Adipose tissue (tissue), 3 donors: ENCODE measurements around the gene NAALADL2. TPM values are rescaled to one million over a fixed set of nuclear protein-coding genes. Genes with fewer than 3 reads are reported as not detected.

Source experiments
- H3K27ac ChIP-seq: one replicate; pipeline ENCODE4 v1.5.1; 2013; ENCODE audit warnings: low read depth, low read length
- WGBS, 3 donors: extraction: QIAGEN DNeasy Blood & Tissue Kit; methylation state at CpG; one replicate each; pipeline ENCODE4 v1.1.7; 2013; 5-methylcytosine and 5-hydroxymethylcytosine counted together
- polyA plus RNA-seq, 3 donors: library from polyadenylated mRNA; stranded (reverse); fragments of 200-250 nt; gene quantifications; one replicate each; pipeline ENCODE4 v1.2.3, GENCODE V29; 2013
- donor health status: healthy with polysubstance abuse.
- donor health status: Bipolar disorder and iron deficiency.
- donor health status: healthy.

The NAALADL2 gene
- polyA plus RNA-seq, 3 donors = 0.67 to 2.1 (median 0.91) TPM

DNA sequence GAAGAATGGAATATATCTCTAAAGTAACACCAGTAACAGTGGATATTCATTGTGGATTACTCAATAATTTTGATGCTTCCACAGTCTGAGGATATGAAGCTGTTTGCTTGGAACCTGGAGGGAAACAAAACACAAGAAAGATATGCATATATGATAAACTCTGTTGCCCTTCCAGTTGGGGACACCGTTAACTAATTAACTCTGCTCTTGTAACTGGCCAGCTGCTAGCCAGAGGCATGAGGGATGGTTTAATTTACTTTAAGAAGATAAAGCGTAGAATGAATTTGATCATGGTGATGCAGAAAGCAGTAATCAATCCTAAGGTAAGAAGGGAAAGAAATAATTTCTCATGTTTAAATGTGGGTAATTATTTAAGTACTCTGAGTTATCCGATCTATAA lies 442.6 kb downstream of the NAALADL2 start:
- WGBS, 3 donors = 90 to 94% (median 90%) methylated on average over 3 of the region's 3 CpGs
- H3K27ac ChIP-seq = no peak overlapping the region

DNA sequence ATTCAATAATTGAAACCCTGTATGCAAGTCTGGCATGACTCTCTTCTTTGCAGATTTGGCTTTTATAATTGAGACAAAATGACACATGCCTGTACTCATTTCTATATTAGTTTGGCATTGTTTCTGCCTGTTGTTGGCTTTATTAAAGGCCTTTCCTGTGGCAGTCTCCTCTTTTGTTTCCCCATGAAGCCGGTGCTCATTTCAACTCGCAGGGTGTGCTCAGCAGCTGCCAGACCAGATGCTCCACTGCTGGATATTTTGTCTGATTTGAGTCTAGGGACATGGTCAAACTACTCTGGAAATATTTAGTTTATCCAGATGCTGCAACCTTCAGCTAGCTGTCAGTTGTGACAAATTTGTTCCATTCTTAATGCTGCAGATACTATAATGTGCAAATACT lies 445.3 kb downstream of the NAALADL2 start:
- WGBS, 3 donors = 41 to 67% (median 66%) methylated on average over 2 of the region's 2 CpGs
- no peak overlapping the region for H3K27ac ChIP-seq

DNA sequence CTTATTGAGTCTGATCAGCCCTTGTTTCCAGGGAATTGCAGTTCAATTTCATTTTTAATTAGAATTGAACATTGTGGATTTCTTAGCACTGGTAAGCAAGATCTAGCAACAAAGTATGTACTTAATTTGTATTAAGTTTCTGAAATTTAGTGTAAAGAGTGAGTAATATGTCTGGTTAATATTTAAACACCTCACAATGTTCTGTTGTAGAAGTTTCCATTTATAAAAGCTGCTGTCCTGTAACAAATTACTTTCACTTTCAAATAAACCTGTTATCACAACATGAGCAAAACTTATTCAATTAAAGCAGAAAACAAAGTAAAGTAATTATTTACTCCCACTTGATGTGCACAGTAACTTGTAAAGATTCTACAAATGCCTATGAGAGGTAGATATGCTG lies 448.5 kb downstream of the NAALADL2 start:
- H3K27ac ChIP-seq = no peak overlapping the region

DNA sequence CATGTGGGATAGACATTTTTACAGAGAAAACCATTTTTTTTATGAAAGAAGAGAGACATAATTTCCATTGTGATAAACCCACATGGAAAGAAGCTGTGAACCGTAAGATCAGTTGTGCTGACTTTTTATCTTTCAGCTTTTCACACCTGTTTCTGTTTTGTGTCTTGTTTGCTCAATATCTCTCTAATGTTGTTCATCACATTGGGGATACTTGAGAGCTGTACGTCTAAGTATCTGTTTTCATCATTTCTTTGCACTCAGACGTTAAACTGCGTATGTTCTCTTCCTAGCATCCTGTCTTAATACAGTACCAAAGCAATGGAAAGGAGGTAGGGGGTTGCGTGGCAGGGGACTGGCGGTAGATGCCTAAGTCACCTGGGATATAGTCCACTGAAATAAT lies 449.0 kb downstream of the NAALADL2 start:
- WGBS, 3 donors = 50 to 82% (median 80%) methylated on average over 6 of the region's 6 CpGs
- no peak overlapping the region for H3K27ac ChIP-seq

DNA sequence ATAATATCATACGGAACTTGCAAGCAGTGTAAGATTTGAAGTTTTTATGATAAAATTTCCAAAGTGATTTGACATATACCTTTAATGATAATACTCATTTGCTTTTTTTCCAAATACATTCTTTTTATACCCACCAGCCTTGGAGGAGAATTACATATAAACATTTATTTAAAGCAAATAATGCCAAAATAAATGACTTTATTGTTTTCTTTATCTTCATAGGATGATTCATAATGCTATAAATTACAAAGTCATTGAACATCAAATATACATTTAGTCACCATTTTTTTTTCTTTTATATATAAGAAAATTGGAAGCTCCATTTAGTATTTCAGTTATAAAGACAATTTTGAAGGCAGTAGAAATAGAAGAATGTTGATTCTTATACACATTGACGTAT lies 450.9 kb downstream of the NAALADL2 start:
- H3K27ac ChIP-seq = no peak overlapping the region
- WGBS, 3 donors = 91 to 94% (median 91%) methylated on average over 2 of the region's 2 CpGs

DNA sequence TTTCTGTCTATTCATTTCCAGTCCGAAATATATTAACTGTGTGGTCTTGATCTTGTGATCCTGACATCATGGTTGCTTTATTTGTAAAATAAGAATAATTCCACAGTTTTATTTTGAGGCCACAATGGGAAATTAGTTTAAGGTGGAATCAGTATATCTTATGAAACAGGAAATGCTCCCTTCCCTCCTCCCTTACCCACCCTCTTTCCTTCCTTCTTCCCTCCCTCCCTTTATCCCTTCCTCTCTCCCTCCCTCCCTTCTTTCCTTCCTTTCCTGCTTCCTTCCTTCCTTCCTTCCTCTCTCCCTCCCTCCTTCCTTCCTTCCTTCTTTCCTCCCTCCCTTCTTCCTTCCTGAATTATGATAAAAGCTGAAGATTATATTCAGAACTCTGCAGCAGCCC lies 452.3 kb downstream of the NAALADL2 start:
- 83 to 90% (median 86%) methylated on average over 1 of the region's 1 CpG for WGBS, 3 donors
- H3K27ac ChIP-seq = no peak overlapping the region

DNA sequence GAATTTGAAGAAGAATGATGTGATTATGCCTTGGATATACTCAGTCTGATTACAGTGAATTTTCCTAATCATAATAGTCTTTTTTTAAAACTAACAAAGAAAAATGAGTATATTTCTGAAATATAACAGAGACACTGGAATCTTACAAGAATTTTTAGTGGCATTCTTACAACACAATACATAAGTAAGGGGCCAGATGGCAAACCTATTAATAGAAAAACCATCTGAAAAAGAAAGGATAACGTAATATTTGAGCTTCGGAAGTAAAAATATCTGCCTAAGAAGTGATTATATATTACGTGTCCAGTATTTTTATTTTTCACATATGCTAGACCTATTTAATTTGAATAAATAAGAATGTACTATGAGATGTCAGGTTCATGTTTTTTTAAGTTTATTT lies 452.8 kb downstream of the NAALADL2 start:
- WGBS, 3 donors = 62 to 78% (median 71%) methylated on average over 3 of the region's 3 CpGs

DNA sequence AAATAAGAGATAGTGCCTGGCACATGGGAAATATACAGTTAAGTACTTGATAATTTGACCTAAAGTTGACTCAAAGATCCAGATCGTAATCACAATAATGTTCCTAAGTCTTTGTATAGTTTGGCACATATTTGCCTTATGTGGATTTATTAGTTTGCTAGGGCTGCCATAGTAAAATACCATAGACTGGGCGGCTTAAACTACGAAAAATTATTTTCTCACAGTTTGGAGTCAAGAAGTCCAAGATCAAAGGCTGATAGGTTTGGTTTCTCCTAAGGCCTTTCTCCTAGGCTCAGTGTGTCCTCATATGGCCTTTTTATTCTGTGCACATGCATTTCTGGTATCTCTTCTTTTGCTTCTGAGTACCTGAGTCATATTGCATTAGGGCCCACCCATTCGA lies 453.7 kb downstream of the NAALADL2 start:
- no peak overlapping the region for H3K27ac ChIP-seq
- 80 to 86% (median 82%) methylated on average over 4 of the region's 4 CpGs for WGBS, 3 donors

More for the DNA sequence above, 452.8 kb downstream of the NAALADL2 start:
- H3K27ac ChIP-seq = no peak overlapping the region

DNA sequence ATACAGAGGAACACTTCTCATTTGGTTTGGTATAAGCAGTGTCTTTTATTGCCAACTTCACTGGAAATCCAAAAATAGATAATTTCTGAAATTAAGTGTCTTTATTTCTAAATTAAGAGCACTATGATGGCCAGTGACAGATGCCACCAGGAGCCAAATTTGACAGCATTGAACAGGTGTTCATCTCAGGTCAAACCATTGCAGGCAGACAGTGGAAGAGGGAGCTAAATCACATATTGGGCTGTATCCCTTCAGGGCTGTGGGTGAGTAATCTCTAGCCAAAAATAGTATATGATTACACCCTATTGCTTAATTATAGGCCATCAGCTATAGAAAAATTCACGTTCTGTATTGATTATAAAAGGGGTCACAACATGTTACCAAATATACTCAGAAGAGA lies 457.7 kb downstream of the NAALADL2 start:
- H3K27ac ChIP-seq = no peak overlapping the region
- WGBS, 3 donors = 67 to 79% (median 75%) methylated on average over 1 of the region's 1 CpG

DNA sequence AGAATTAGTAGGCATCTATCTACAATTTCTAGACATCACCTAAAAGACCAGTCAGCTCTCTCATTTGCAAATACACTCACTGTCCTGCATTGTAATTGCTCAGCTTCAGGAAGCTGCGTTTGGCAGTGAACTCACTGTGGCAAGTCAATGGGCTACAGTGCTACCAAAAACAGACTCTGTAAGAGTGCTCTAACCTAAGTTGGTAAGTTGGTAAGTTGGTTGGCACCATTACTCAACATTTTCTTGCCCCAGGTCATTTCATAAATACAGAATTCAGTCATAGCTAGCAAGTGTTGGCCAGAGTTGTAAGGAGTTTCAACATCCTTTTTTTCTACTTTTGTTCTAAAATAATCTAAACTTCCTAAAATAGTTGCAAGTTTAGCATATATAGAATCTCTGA lies 466.3 kb downstream of the NAALADL2 start:
- 73 to 91% (median 79%) methylated on average over 1 of the region's 1 CpG for WGBS, 3 donors
- H3K27ac ChIP-seq = no peak overlapping the region

DNA sequence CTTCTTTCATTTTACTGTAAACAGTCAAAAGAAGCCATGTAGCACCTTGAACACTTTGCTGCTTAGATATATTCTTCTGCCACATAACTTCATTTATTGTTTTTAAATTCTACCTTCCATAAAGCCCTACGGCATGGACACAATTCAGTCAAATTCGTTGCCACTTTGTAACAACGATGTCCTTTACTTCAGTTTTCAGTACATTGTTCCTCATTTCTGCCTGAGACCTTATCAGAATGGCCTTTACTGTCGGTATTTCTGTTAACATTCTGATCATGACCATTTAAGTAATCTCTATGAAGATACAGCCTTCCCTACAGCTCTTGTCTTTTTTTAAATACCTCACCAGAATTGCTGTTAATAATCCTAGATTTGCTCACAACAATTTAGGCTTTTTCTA lies 466.9 kb downstream of the NAALADL2 start:
- H3K27ac ChIP-seq = no peak overlapping the region
- WGBS, 3 donors = 86 to 93% (median 88%) methylated on average over 4 of the region's 4 CpGs

DNA sequence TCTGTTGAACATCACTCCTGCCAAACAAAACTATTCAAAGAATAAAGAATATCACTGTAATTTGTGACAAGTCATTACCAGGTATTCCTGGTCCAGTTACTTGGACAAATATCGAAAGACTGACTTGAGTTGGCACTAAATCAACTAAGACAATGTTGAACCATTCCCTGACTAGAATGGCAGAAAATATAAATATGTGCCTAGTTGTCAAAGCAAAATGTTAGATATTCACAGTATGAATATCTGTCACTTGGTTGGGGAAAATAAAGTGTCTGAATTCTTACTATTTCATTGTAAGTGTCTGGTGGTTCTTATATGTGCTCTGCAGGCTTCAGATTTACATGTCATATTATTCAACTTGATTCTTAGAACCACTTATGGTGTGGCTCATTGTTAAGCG lies 470.2 kb downstream of the NAALADL2 start:
- WGBS, 3 donors = 93 to 95% (median 95%) methylated on average over 2 of the region's 2 CpGs
- no peak overlapping the region for H3K27ac ChIP-seq

DNA sequence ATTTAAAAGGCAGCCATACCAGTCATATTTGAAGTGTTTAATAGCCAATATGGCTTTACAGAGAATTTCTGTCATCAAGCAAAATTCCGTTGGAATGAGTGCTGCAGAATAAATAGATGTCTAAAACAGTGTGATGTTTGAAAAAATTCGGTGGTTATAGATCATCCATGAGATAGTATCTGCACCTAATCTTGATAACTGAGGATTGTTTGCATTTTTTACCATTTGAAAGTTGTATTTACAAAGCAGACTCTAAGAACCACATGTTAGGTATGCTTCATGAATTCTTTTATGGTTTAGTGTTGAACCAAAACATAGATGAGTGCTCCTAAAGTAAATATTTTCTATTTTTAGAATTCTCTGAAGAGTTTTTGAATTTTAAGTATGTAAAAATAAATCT lies 476.1 kb downstream of the NAALADL2 start:
- WGBS, 3 donors = 40 to 69% (median 60%) methylated on average over 2 of the region's 2 CpGs
- H3K27ac ChIP-seq = no peak overlapping the region

DNA sequence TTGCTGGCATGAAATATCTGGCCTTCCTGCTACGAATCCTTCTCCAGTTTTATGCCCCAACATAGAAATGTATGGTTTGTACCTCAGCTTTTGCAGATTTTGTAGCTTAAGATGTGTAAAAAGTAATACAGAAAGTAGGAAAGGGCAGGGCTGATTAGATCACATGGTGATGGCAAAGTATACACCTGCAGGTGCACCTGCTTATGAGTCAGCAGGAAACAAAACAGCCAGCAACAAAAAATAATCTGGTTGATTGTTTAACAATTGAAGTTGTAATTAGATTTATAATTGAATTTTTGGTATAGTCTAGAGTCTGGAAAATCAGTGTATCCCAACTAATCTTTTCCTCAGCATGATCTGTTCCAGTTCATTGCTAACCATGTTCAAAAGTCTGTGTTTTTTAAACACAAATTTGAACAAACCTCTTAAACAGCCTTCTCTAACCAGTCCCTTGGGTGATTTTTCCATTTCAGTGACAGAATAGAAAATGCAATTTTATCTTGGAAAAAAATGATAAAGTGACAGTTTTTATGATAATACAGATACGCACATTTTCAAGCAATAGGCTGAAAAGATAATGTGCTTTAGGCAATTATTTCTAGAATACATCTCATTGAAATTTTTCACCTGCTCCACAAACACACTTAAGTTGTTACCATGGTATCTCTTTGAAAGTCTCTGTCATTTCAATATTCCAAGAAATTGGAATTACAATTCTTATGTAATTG lies 477.4 kb downstream of the NAALADL2 start:
- no peak overlapping the region for H3K27ac ChIP-seq
- 78 to 92% (median 87%) methylated on average over 2 of the region's 2 CpGs for WGBS, 3 donors

DNA sequence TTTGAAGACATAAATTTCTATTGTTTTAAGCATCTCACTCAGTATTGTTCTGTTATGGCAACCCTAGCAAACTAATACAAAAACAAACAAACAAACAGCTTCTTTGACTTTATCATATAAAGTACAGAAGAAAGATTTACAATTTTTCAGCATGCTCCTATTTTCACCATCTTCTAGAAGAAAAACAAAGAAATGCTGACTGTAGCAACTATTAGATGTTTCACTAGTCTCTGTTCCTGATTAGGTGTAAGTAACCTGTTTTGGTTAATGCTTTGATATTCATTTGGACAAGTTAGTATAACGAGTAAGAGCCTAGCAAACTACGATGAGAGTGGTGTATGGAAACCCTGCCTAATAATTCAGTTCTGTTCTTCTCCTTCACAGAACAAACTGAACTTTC lies 478.5 kb downstream of the NAALADL2 start:
- H3K27ac ChIP-seq = no peak overlapping the region
- WGBS, 3 donors = 78 to 94% (median 89%) methylated on average over 2 of the region's 2 CpGs

DNA sequence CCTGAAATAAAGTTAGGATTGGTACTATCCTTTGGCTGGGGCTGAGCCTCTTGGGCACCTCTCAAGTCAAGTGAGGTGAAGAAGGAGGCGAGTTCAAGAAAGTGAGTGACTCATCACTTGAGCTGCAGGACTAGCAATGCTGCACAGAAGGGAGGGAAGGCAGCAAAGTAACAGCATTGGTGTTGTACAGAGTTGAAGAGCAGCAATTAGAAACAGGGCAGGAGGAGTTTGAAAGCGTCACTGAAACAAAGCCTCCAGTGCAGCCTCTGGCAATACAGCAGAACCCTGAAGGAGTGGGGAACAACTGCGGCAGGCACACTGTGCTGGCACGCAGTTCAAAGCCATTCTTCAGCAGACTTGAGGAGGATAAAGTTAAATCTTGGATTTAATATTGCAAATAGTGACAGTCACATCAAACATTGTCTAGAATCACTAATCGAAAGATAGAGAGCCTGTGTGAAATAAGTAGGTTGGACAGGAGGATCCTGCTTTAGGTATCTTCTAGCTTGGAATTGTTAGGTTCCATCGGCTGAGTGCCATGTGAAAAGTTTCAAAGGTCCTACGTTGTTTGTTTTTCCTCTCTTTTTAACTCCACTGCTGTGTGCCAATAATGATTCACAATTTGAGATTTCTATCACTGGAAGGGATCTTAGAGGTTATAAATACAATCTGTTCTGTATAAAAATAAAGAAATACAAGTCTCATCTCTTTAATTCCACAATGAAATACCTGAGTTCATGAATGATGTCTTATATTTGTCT lies 479.8 kb downstream of the NAALADL2 start:
- H3K27ac ChIP-seq = no peak overlapping the region
- WGBS, 3 donors = 56 to 73% (median 60%) methylated on average over 7 of the region's 7 CpGs

DNA sequence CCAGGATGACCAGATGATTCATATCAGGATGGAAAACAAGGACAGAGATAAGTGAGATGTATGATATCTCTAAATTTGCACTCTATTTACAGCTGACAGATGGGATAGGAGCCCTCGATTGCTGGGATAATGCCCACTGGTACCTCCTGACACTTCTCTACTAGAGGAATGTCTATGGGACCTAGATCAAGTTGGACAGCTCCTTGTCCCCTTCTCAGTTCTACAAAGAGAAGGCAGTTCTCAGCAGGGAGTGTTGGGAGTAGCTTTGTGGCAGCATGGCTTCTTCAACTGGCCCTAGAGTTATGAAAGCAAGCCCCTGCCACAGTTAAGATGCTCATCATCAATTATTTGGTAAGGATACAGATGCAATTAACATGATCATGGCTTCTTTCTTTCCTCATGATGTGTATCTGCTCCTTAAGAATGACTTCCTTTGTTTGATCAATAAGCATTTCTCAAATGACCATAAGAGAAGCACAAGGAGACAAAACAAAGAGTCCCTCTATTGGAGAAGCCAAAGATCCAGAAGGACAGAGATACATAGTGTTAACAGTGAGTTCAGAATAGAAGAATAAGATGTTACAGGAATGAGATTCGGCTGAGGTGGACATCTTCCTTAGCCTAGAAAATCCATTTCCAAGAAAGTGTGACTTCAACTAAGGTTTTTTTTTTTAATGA lies 481.3 kb downstream of the NAALADL2 start:
- WGBS, 3 donors = 83 to 87% (median 87%) methylated on average over 2 of the region's 2 CpGs
- H3K27ac ChIP-seq = no peak overlapping the region

DNA sequence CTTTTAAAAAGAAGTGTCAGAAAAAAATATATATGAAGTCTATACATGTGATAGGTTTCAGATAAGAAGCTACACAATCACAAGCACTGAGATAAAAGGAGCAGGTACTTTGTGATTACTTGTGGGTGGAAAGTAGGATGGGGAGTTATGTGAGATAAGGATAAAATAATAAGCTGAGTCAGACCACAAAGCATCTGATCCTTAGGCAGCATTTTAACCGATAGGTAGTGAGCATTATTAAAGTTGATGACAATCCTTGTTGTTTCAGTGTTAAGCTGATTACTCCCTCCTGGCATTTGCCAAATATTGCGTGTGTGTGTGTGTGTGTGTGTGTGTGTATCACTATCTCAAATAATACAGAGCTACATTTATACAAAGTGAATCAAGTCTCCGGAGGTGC lies 483.1 kb downstream of the NAALADL2 start:
- H3K27ac ChIP-seq = no peak overlapping the region
- 64 to 85% (median 65%) methylated on average over 3 of the region's 3 CpGs for WGBS, 3 donors

DNA sequence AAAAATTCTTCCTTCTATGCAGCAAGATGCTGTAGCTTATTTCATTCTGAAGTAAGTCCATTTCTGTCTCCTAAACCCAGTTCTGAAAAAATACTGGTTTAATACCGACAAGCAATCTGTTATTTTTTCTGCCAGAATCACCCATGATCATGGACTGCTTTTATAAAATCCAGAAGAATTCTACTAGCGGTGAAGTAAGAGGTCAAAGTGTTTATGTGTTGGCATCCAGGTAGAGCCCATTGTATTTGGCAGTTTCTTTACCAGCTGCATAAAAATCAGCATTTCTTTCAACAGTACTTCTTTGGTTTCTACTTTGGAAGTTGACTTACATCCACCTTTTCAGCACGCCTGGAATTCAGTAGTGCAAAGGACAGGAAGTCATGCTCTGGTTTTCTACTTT lies 484.8 kb downstream of the NAALADL2 start:
- WGBS, 3 donors = 47 to 87% (median 71%) methylated on average over 3 of the region's 3 CpGs
- no peak overlapping the region for H3K27ac ChIP-seq
